Right ventricle myocardium superior (tissue), 1 donor: ENCODE data around the gene HTR3B. TPM values are rescaled to one million over a fixed set of nuclear protein-coding genes. Genes with fewer than 3 reads are reported as not detected.

ENCODE experiments used
- ATAC-seq: fragments of 200-7000 bp; cut with Tn5 transposase; one replicate; pipeline ENCODE4 v1.9.1; 2020; ENCODE audit warnings: mild to moderate bottlenecking; ENCODE audit not compliant: poor library complexity
- DNase-seq: peaks from one replicate; pipeline ENCODE4 v3.0.0-alpha.2; 2020
- intact Hi-C: fragments of 100-400 bp; cut with DNase I; formaldehyde crosslinking; loops from one replicate; pipeline ENCODE4 v1.11.2; 2022
- long read RNA-seq: library from polyadenylated mRNA; unstranded; transcript quantifications from one replicate; pipeline ENCODE4 v2.0.0, GENCODE V29; 2021
- total RNA-seq: library from RNA; stranded (reverse); fragmentation: NEBNext Ultra II Directional; extraction: Animal tissue kit (Norgen Biotek cat#: 25700); gene quantifications from one replicate; pipeline ENCODE4 v1.2.1, GENCODE V29; 2021
- donor health status: DM: no; HTN: yes; CAD: no; lungs with severe emphysema.

The HTR3B gene, protein sequence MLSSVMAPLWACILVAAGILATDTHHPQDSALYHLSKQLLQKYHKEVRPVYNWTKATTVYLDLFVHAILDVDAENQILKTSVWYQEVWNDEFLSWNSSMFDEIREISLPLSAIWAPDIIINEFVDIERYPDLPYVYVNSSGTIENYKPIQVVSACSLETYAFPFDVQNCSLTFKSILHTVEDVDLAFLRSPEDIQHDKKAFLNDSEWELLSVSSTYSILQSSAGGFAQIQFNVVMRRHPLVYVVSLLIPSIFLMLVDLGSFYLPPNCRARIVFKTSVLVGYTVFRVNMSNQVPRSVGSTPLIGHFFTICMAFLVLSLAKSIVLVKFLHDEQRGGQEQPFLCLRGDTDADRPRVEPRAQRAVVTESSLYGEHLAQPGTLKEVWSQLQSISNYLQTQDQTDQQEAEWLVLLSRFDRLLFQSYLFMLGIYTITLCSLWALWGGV
- total RNA-seq = not detected
- long read RNA-seq = 0 reads

- ATAC-seq (no peak), DNase-seq (no peak)
- intact Hi-C loops = no loop called here
Observed at GRCh38 chr11:113904379-113905101, at the start of gene HTR3B. Gene HTR3B (plus strand): TSS chr11:113904796. CDS start chr11:113904934, 138 bp downstream.

GRCh38 chr11:113855803-113856202 lies 48.8 kb upstream of the HTR3B start:
- DNase-seq = no peak
- intact Hi-C loops = no loop called here
- ATAC-seq = no peak

DNA sequence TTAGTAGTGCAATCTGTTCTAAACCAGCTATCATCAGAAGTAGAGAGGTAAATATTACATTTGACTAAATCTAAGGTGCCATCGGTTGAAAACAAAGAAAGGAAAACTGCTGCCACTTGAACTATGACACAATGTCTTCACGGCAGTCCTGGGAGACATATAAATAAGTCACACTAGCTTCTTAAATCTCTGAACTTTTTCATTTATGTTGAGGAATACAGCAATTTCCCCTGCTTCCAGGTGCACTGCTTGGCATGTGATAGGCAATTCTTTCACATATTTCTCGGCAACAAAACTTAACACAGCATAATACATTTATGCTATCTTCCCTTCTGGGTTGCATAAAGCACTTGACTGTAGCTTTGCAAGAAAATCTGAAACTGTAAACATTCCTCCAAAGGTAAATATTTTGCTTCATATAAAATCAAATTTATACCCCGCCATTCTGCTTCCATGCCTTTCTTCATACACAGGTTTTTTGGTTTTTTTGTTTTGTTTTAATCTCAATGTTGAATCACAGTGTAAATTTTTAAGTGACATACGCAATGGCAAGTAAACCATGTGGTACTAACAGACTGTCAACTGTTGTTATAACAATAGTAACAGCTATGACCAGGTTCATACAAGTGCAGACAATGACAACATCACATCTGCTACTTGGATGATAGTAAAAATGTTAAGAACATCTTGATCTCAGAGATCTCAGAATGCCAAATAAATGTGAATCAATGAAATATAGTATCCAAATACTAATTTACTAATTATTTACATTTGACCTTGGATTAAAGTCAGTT lies 47.4 kb upstream of the HTR3B start:
- DNase-seq (no peak), ATAC-seq (peak; percentile 54)
- intact Hi-C loops = no loop called here

- DNase-seq = no peak
- ATAC-seq = no peak
- intact Hi-C loops = no loop called here
Observed at GRCh38 chr11:113859665-113860064, 44.9 kb upstream of the HTR3B start.

GRCh38 chr11:113862435-113862834 lies 42.2 kb upstream of the HTR3B start:
- intact Hi-C loops = no loop called here
- no peak for ATAC-seq
- DNase-seq = no peak

- DNase-seq = no peak
- no peak for ATAC-seq
- intact Hi-C loops = no loop called here
Observed at GRCh38 chr11:113864410-113864809, 40.2 kb upstream of the HTR3B start.

GRCh38 chr11:113865873-113866272 lies 38.7 kb upstream of the HTR3B start:
- ATAC-seq = no peak
- DNase-seq = no peak
- intact Hi-C loops = no loop called here

- ATAC-seq = no peak
- DNase-seq = no peak
- intact Hi-C loops = no loop called here
Observed at GRCh38 chr11:113867843-113868503, 36.6 kb upstream of the HTR3B start.

DNA sequence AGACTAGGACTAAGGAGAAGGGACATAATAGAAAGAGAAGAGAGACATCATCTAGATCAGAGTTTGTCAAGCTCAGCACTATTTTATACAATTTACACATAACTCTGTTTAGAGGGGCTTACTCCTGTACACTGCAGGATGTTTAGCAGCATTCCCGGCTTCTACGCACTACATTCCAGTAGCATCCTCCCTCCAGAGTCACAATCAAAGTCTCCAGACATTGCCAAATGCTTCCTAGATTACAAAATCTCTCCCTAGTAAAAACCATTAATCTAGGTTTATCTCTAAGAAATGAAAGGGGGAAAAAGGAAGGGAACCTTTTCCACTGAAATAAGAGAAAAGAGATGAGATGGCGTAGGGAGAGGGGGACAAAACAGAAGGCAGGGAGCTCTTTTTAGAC lies 33.3 kb upstream of the HTR3B start:
- DNase-seq (no peak), ATAC-seq (no peak)
- intact Hi-C loops = loop anchor here (10.0 kb wide), 1 partner anchor 67 kb away; no protein-coding TSS in a partner anchor

DNA sequence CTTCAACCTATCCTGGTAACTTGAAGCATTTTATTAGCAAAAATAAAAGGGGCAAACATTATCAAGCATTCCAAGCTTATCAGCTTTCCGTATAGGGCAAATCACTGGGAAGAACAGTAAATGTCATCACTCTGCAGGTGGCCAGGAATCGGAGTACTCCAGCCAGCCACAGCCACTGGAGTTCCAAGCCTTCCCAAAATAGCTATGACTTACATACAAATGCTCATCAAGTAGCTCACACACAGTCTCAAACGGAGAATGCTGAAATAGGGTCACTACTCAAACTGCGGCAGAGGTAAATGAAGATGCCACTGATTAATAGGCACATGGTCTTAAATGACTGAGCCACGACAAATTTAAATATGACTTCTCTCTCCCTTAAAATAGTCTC lies 31.4 kb upstream of the HTR3B start:
- DNase-seq (no peak), ATAC-seq (peak; percentile 72)
- intact Hi-C loops = loop anchor here (10.0 kb wide), 1 partner anchor 68 kb away; no protein-coding TSS in a partner anchor

GRCh38 chr11:113874096-113874495 lies 30.5 kb upstream of the HTR3B start:
- no peak for ATAC-seq
- DNase-seq = no peak
- intact Hi-C loops = loop anchor here (10.0 kb wide), 1 partner anchor 69 kb away; no protein-coding TSS in a partner anchor

- ATAC-seq (no peak), DNase-seq (no peak)
- intact Hi-C loops = loop anchor here (10.0 kb wide), 1 partner anchor 70 kb away; no protein-coding TSS in a partner anchor
Observed at GRCh38 chr11:113874581-113875233, 29.9 kb upstream of the HTR3B start.

DNA sequence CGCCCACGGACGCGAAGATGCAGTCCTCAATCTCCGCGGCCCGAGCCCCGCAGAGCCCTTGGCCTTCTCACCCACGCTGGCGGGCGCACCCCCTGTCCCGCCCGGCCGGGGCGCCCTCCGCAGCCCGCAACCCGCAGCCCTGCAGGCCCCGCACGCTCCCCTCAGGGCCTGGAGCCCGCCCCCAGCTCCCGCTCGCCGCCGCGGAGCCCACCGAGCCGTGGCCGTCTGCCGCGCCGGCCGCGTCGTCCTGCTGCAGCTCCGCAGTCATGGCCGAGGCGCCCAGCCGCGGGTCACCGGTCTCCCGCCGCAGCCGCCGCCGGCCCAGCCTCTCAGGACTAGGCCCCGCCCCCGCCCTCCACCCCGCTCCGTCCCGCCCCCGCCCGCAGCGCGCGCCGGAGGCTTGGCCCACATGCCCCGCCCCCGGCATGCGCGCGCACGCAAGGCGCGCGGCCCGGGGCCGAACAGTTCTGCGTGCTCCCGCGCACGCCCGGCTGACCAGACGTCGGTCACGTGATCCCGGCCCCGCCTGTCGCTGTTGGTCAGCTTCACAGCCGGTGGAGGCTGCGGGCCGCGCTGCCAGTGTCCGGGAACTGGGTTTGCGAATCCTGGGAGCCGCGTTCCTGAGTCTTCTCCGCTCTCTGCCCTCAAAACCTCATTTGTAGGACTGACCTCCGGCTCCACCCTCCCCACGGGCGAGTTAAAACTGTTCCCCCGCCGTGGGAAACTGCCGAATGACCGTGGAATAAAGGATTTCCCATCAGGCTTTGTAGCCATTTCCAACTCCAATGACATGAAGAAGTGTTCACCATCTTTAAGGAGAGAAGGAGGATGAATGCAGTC lies 29.1 kb upstream of the HTR3B start, which contains the start of gene USP28:
Gene USP28 (minus strand): TSS at position 339 of the 840 bp plus-strand sequence. CDS start 71 bp downstream, at position 268.
- intact Hi-C loops = loop anchor here (10.0 kb wide), 1 partner anchor 71 kb away; no protein-coding TSS in a partner anchor
- DNase-seq (peak; percentile 99), ATAC-seq (peak; percentile 84)

GRCh38 chr11:113876074-113876797 lies 28.4 kb upstream of the HTR3B start:
- intact Hi-C loops = loop anchor here (10.0 kb wide), 1 partner anchor 71 kb away; no protein-coding TSS in a partner anchor
- ATAC-seq = no peak
- DNase-seq = no peak

DNA sequence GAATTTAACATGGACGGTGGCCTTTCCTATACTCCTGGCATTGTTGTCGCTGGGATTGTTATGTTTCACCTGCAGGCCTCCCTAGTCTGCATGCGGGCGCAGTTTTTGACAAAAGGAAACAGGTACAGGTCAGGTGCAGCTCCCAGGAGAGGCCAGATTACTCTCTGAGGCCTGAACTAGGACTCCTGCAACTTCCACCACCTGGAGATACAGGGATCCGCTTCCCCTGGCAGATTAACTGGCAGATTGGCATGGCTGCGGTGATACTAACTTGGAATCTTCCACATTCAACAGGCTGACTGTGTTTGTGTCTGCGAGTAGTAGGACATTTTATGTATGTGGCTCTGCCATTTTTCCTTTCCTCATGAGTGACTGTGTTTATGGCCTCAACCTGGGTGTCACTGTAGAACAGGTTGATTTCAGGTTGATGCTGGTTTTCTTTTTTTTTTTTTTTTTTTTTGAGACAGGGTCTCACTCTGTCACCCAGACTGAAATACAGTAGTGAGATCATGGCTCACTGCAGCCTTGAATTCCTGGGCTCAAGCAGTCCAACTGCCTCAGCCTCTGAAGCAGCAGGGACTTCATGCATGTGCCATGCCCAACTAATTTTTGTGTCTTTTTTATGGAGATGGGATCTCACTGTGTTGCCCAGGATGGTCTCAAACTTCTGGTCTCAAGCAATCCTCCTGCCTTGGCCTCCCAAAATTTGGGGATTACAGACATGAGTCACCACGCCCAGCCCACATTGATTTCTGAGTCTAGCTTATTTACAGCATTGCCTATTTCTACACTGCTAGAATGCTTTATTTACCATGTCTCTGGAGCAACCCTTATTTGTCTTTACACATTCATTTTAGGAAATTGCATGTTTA lies 27.6 kb upstream of the HTR3B start:
- intact Hi-C loops = loop anchor here (10.0 kb wide), 1 partner anchor 72 kb away; no protein-coding TSS in a partner anchor
- no peak for DNase-seq
- no peak for ATAC-seq
